ENCODE results near the gene PTPRR.
"Not testable (repeated sequence)": the region's sequence is repeated elsewhere in the genome, so short reads cannot be mapped to it uniquely, and the experiment has no call there.

Gene PTPRR

DNA sequence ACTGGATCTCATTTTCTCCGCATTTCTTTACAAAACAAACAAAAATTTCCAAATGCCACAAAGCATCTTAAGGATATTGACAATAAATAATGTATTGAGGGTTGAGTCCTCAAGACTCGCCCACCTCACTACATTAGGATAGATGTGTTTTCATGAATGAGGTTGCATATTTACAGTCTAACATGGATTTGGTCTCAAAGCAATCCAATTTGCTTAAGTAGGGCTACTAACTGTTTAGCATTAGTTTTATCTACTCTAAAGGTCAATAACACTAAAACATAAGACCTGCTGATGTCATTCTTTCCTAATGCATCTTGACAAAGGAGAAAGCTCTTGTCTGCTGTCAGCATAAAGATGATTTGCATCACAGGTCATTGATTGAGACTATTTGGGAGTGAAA lies 82.4 kb downstream of the PTPRR start:
- no peak for DNase-seq

DNA sequence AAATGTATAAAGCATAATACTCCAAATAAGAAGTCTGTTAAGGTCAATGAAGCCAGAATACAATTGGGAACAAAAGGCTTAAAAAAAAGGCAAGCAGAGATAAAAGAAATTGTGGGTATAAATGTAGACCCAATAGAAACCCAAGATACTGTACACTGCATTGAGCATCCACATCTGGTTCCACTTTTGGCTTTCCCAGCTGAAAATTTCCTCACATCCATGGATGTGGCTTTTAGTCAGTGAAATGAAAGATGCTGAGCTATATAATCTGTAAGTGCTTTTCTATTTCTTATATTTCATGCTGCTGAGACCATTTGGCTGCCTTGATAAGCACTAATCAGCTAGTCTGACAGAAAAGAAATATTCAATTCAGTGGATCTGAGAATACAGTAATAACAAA lies 83.5 kb downstream of the PTPRR start:
- no peak for DNase-seq

DNA sequence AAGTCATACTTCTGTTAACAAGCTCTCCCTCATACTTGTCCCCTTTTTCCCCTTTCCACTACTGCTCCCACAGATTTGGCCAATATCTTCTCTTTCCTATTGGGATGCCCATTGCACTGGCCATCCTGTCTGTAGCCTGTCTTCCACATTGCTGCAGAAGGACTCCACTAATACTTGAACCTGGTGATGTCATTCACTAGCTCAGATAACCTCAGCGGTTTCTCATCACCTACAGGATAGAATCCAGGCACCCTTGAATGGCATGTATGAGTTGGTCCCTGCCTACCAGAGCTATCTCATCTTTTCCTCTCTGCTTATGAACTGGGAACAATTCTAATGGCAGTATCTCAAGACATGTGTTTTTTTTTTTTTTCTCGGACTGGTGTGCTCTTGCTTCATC lies 84.6 kb downstream of the PTPRR start:
- DNase-seq = no peak

DNA sequence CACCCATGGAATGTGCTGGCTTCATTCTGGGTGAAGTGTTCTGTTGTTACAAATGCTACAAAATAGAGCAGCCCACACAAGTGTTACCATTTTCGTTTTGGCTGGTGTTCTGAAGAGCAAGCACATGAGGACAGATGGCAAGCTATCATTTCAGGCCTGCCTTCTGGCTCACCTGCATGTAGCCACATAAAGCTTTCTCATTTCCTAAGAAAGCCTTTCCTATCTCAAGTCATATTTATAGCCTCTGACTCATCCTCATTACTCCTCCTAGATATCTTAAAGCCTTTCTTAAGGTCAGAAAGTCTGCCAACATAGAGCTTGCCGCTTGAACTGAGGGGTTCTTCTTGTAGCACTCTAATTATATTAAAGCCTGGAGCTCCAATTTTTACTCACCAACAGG lies 89.0 kb downstream of the PTPRR start:
- DNase-seq = no peak

DNA sequence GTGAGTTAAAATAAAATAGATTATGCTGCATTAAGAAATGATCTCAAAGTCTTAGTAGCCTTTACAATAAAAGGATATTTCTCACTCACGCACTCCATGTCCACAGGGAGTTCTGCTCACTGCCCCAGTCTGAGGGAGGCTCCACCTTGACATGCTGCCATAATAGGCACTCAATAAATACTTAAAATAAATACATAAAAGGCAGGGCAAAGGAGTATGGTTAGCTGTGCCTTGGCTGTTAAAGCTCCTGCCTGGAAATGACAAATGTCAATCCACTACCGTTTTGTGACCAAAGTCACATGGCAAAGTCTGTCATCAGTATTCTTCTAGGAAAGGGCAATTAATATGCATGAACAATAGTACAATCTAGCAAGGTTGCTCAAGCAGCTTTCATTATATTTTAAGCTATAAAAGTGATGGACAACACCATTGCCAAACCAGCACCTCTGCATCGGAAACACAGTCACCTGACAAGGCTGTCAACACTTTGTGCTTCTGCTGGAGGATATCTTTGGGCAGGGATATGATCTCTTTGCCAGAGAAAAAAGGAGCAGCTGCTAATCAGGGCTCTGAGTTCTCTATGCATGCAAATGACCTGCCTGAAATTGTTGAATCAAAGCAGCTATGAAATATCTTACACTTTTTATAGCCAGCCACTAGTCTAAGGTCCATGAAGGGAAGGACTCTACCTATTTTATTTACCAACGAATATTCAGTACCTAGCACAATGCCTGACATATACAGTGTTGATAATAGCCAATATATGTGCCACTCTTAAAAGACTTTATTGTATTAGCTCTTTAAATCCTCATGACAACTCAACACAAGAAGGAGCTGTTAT lies 90.1 kb downstream of the PTPRR start:
- no peak for DNase-seq

DNA sequence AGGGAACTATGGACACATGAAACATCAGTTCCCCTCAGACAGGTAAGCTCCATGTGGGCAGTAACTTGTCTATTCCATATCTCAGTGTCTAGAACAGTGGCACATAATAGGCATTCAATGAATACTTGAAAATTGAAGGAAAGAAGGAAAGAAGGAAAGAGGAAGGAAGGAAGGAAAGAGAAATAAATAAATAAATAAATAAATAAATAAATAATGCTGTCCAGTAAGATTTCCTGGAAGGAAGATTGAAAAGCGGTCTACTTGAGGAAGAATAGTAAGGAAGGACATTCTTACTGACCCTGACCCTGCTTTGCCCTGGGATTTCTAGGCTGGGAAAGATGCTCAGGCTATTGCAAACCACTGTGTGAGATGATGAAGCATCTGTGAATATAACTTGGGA lies 91.5 kb downstream of the PTPRR start:
- no peak for DNase-seq

DNA sequence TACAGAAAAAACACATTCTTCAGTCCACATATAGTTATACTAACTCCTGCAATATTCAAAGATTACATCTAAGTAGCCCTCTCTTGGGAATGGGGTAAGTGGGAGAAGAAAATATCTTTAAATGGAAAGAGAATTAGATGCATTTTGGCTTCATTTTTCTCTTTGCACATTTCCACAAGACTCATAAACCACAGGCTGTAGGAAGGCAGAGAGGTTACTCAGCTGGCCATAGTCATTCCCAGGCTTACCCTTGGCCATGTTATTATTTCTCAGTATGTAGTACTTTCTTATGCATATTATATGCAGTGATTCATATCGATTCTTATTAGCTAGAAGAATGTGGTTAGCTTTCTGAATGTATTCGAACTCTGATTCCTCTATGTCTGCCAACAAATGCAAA lies 92.2 kb downstream of the PTPRR start:
- no peak for DNase-seq

DNA sequence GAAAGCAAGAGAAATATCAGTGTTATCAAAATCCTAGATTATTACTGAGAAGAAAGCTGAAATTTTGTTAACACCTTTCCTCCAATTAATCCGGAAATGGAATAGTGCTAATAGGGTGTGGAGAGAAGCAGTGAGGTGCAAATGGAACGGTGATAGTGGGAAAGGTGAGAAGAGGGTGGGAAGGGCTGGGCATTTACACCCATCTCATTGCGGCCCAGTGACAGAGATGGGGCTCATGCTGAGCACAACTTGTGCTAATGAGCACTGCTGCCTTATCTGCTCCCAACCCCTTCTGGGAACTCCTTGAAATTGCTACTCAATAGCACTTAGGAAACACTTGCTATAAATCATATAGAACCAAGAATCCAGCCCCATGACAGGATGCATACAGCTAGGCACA lies 94.4 kb downstream of the PTPRR start:
- DNase-seq = no peak

DNA sequence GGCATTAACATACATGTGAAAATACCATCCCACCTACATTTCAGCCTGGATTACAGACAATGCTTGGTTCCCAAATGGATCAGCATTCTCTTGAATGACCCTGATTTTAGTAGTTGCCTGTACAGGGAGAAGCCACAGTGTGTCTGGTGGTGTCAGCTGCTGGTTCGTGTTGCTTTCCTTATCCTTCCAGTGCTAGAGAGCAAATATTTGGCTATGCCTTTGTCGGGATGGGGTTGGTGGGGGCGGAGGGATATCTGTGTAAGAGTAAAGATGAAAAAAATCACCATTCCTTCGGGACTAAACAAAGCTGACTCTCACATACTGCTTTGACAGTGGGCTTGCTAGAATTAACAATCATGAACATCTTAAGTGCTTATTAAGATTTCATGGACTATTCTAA lies 96.0 kb downstream of the PTPRR start:
- no peak for DNase-seq

DNA sequence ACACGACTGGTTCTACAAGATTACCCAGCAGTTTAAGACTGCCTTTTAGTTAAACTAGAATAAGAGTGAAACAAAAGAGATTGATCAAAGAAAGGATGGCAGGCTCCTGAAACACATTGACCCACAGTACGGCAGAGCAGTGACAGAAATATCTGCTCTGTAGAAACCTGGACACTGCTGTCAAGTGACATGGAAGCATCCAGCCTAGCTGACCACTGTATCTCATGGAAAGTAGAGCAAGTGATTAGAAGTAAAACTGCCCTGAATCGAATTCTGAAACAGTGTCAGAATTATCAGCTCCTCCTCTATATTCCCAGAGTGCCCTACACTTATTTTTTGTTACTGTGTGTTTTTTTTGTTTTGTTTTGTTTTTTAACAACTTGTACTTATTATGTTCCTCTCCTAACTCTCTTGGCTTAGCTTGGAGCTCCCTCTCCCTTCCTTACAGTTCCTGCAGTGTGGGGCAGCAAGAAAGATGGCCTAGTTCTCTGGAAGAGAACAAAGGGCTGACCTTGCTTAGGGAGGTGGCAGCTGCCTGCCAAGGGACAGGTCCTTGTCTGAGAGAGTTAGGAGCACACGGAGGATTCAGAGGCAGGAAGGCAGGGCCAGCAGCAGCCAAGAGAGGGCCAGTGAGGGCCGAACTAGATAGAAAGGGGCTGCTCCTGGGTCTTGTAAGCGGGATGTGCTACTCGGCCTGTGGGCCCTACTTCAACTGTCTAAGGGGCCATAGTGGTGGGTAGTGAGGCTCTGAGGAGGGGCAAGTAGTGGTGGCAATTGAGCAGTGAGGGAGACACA lies 97.2 kb downstream of the PTPRR start:
- DNase-seq = no peak

DNA sequence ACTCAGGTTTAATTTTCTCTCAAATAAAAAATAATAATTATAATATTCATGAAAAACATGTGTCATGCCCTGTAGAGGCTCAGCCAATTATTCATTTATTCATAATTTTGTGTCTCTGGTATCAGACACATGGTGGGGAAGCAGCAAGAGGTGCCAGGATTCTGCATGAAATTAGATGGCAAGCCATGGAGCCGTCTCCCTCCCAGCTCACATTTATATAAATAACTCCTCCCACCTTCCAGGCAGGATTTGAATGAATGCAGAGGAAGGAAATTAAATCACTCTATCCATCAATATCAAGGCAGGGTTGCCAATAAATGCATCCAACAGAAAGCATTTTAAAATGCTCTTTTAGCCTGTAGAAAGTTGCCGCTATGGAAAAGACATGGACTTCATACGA lies 98.1 kb downstream of the PTPRR start:
- DNase-seq = no peak

DNA sequence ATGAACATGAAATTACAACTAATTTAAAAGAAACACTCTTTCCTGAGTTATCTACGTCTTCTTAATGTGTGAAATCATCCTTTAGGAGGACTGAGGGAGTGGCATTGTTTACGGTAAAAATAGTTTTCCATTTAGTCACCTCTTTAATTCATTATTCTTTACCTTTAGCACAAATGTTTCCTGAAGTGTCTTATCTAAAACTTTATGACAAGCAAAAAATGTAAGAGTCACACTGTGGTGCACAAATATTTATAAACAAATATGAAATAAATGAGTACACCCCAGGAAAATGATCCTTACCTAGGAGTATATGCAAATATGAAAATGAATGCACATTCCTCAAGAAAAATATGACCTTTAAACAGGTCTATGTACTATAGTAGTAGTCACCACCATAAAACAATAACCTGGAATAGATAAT lies 104.6 kb downstream of the PTPRR start:
- DNase-seq = no peak

DNA sequence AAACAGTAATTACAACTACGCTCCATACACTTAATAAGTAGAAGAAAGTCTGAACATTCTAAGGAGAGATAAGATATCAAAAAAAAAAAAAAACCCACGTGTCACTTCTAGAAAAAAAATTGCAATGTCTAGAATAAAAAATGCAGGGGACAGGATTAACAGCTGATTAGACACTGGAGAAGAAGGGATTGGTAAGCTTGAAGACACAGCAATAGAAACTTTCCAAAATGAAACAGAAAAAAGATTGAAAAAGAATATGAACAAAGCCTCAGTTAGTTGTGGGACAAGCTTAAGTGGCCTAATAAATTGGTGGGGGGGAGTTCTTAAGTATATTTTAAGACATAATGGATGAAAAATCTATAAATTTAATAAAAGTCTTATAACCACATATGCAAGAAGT lies 105.5 kb downstream of the PTPRR start:
- no peak for DNase-seq

DNA sequence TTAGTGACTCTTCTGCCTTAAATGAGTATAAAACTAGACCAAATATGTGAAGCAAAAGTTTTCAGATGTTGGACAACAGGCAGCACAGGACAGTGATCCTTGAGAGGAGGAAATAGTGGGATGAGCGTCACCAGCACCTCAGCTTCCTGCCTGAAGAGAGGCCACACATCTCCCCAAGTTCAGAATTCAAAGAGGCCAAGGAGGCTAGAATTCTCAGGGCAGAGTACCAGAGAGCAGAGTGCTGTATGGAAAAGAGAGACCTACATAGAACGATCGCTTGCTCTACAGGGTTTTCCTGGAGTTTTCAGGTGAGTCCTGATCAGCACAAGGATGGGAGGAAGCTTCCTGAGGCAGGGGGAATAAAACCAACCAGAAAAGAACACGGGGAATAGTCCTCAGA lies 107.0 kb downstream of the PTPRR start:
- DNase-seq = no peak

DNA sequence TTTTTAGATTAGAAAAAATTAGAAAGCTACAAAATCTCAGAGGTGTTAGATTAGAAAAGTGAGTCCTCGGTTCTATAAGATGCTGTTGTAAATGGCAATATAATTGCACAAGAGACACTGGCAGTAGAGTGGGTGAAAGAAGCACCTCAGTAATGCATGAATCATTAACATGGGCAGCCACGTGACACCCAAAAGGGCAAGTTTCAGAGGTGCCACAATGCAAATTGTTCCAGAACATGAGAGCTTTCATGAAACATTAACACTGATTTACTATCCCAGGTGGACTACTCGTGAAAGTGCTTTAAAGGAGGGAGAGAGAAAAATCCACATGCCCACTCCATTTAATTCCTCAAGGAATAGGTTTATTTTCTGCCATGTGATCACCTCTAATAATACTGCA lies 108.4 kb downstream of the PTPRR start:
- no peak for DNase-seq

DNA sequence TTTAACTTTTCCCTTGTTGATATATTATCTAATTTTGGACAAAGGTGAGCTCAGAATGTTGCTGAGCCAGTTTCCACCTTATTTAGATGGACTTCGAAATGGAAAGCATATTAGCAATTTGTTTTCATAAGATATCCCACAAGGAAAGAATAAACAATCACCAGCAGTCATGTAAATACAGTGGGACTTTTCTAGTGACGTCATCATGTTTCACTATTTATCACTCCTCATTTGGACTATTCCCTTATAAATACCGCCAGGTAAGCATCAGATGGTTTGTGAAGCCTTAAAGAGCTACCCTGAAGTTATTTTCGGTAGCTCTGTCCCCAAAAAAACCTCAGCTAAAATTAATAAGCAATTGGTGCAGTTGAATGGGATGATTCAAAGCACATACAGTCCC lies 110.7 kb downstream of the PTPRR start:
- no peak for DNase-seq

DNA sequence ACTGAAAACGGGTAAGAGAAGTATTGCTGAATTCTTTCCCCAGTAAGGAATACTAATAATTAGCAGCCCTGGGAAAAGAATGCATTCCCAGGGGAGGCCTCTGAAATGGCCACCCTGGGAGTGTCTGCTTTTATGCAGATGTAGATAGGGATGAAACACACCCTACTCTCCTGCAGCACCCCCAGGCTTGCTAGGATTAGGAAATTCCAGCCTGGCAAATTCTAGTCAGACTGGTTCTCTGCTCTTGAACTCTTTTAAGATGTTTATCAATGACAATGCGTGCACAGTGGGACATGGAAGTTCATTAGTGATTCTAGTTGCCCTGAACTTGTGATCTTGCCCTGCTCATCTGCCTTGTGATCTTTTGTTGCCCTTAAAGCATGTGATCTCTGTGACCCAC lies 112.5 kb downstream of the PTPRR start:
- not testable (repeated sequence) for DNase-seq

DNA sequence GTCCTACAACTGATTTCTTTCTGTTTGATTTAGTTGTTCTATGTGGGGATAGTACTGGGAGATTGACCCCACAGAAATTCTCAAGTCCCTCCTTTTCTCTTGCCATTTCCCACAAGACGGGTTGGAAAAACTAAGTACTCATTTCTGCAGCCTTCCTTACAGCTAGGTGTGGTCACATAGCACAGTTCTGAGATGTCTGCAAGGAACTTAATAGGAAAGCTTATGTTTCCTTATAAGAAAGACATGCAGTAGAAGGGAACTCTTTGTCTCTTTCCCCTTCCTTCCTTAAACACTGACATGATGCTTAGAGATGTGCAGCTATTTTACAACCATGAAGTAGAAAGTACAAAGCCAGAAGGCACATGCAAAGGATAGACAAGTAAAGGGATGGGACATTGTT lies 113.7 kb downstream of the PTPRR start:
- DNase-seq = no peak

DNA sequence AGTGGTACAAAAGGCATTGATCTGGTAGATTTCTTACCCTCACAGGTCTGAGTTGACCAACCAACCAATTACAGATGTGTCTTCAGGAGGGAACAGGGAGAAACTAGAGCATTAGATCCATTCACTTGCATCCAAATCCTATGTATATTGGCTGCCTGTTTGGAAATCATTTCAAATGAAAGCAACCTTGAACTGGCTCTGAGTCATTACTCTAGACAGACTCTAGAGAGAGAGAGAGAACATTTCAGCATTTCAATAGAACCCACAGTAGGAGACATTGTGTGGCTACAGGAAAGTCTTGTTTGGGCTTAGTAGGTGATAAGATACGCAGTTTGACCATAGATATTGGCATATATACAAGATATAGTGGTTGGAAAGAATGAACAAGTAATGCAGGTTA lies 114.5 kb downstream of the PTPRR start:
- DNase-seq = no peak

DNA sequence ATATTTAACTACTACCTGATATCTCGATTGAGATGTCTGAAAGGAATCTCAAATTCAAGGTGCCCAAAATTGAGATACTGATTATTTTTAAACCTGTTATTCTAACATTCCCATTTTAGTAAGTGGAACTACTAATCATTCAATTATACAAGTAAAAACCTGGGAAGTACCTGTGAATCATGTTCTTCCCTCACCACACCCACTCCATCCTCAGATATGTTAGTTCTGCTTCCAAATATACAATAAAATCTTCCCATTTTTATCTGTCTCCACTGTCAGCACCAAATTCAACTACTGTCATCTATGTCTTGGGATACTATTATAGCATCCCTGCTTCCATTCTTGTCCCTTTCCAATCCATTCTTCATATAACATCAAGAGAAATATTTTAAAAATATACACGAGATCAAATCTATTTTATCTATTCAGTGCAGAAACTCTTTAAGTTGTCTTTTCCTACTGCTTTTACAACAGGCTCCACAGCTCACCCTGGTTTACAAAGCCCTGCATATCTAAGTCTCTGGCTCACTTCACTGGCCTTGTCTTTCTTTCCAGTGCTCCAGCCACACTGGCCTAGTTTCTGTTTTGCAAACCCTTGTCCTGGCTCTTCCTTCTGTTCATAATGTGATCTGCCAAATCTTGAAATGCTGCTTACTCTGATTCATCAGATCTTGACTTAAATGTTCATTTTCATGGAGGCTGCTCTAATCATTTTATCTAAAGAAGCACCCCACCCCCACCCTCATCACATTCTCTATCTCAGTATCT lies 122.3 kb downstream of the PTPRR start:
- DNase-seq = no peak

DNA sequence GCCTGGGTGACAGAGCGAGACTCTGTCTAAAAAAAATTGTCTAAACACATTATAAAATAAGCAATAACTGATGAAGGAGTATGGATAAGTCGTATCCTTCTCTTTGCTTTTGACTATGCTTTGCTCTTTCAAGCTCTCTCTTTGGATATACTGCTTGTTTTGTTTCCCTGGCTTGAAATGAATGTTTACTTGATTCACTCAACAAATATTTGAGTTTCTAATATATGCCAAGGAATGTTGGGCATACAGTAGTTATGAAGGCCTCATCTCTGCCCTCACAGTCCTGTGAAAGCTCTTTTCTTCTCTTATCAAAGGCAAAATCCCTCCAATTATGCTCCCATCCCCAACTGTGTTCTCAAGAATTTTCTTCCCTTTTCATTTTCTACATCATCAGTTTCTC lies 123.5 kb downstream of the PTPRR start:
- DNase-seq = no peak

DNA sequence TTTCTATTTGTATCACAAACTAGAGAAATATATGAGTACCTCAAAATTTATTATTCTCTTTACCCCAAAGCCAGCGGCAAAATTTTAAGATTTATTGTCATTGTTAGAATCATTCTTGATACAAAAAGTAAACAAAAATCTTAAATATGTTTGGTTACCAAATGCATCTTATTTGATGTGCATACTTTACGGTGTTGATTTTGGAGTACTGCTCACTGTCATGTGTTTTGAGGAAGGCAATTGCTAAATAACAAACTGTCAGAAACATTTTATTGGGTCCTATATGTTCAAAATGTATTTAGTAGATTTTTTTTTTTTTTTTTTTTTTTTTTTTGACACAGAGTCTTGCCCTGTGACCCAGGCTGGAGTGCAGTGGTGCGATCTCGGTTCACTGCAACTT lies 124.9 kb downstream of the PTPRR start:
- no peak for DNase-seq

DNA sequence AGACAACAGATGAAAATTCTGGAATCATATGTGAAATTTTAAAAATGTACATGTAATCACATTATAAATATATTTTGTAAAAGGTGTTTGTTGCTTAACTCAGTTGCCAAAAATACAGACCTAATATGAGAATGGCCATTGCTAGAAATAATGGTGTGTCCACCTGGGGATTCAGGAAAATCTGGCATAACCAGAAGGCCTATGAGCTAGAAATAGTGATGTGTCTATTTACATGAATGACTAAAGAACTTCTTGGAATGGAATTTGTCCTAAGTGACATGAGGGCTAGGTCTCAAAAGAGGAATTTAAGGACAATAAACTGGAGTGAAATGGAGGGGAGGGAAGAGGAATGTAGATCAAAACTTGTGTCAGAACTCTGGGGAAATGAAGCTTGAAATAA lies 126.4 kb downstream of the PTPRR start:
- no peak for DNase-seq

DNA sequence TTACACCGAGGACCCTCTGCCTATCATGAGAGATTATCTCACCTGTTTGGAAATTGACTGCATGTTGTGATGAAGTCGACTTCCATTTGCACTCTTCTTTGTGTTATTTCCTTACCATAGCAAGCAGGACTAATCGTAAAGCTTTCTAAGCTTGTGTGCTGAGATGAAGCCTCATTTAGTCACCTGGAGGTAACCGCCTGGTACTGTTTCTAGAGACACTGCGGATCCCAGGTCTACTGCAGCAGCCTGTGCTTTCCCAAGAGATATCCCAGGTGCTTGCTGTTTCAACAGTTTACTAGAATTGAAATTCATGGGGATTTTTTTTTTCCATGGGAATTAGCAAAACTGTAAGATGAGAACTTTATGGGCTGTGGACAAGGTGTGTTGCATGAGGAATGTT lies 131.8 kb downstream of the PTPRR start:
- no peak for DNase-seq
